Breast epithelium (tissue), 3 donors: Measurements from ENCODE around the gene DACH2.

Experiments
- CTCF ChIP-seq, 3 donors: fragments of 450-650 bp; IDR thresholded peaks; one replicate each; pipeline ENCODE4 v1.5.1; 2016 to 2017; ENCODE audit warnings: antibody characterized with exemption in 3 of 3, mild to moderate bottlenecking in 3 of 3, moderate library complexity in 3 of 3
- POLR2A ChIP-seq: fragments of 450-650 bp; IDR thresholded peaks from one replicate; pipeline ENCODE4 v1.6.1; 2016; ENCODE audit warnings: antibody characterized with exemption, mild to moderate bottlenecking, moderate library complexity

GRCh38 chrX:86215260-86215659 lies 67.0 kb downstream of the DACH2 start:
- TF ChIP-seq POLR2A (no peak), CTCF (IDR thresholded peaks at IDR 0.05) (no peak)
